ENCODE data around the gene ZNRF1. TPM values are rescaled to one million over a fixed set of nuclear protein-coding genes. Genes with fewer than 3 reads are reported as not detected.
"Not testable (repeated sequence)": the region's sequence is repeated elsewhere in the genome, so short reads cannot be mapped to it uniquely, and the experiment has no call there.

Gene ZNRF1
- total and polyA plus RNA-seq, 10 of the 15 experiments (the other 5 are each of a cell fraction or from before 2014, with no cell fraction given) = 5.8 to 25.9 (median 14.3) TPM

- peaks cover 61% of the 10 kb centered on the region for H3K79me2 ChIP-seq (ENCODE audit: control insufficient read depth, insufficient read depth, low read length)
- H3K4me2 ChIP-seq (ENCODE audit: control insufficient read depth, insufficient read depth) = no peak overlapping the region
Observed at GRCh38 chr16:75014318-75014717, 15.5 kb downstream of the ZNRF1 start.

DNA sequence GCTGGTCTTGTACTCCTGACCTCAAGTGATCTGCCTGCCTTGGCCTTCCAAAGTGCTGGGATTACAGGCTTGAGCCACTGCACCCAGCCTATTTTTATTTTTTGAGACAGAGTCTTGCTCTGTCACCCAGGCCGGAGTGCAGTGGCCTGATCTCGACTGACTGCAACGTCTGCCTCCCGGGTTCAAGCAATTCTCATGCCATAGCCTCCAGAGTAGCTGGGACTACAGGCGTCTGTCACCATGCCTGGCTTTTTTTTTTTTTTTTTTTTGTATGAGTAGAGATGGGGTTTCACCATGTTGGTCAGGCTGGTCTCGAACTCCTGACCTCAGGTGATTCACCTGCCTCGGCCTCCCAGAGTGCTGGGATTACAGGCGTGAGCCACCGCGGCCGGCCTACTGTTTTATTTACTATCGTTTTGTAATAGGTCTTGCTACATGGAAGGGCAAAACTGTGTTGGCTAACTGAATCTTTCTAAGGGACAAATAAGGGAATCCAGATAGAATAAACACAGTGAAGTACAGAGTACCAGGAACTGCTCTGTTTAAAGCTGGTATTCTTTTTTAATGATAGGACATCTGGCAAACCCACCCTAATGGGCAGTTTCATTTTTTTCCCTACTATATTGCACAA lies 17.7 kb downstream of the ZNRF1 start:
- H3K36me3 ChIP-seq (ENCODE audit: control insufficient read depth in 2 of 2, insufficient read depth in 2 of 2, low read length in 1 of 2); DNase-seq (ENCODE audit: low read depth, low spot score); FAIRE-seq; ATAC-seq; intact Hi-C loops (cut with micrococcal nuclease; ENCODE audit: unreplicated experiment); H3K27me3 ChIP-seq (replicated peaks in 1 of 2; ENCODE audit: control insufficient read depth in 2 of 2, insufficient read depth in 2 of 2, low read length in 1 of 2); H3K27ac ChIP-seq (ENCODE audit: control insufficient read depth, insufficient read depth); H4K20me1 ChIP-seq (ENCODE audit: control insufficient read depth, insufficient read depth); H3K9ac ChIP-seq (ENCODE audit: control insufficient read depth, insufficient read depth, low read length); BruUV-seq (replicated peaks); H2AFZ ChIP-seq (ENCODE audit: control insufficient read depth, low read depth, low read length); in situ Hi-C loops (cut with MboI); H3K4me3 ChIP-seq; H3K4me2 ChIP-seq (ENCODE audit: control insufficient read depth, insufficient read depth); H3K9me3 ChIP-seq (replicated peaks; ENCODE audit: control insufficient read depth, insufficient read depth, low read length): not testable (repeated sequence)
- ChIA-PET SMC1A (ENCODE audit: uncharacterized antibody, unreplicated experiment) (interaction anchor here (0.6 to 4.4 kb wide), 7 partner anchors 9 to 407 kb away, joined by 3 to 61 read pairs (median 5); no protein-coding TSS in a partner anchor), CTCF (interaction anchor here (0.5 to 1.5 kb wide), 3 partner anchors 10 to 362 kb away, joined by 3 to 6 read pairs (median 4); no protein-coding TSS in a partner anchor), POLR2A (interaction anchor here (0.6 to 1.5 kb wide), 4 partner anchors 9 to 50 kb away, joined by 3 to 6 read pairs (median 4); no protein-coding TSS in a partner anchor), RAD21 (ENCODE audit: unreplicated experiment) (interaction anchor here (0.8 kb wide), 1 partner anchor 18 kb away, joined by 3 read pairs; the partner anchor contains the start of gene ZNRF1)
- H3K79me2 ChIP-seq (ENCODE audit: control insufficient read depth, insufficient read depth, low read length) = peaks cover 50% of the 10 kb centered on the region
- WGBS (ENCODE audit: insufficient coverage, insufficient replicate concordance, low lambda C conversion rate, missing lambda C conversion rate) = 94% methylated on average over 11 of the region's 12 CpGs
- peaks cover 28% of the 10 kb centered on the region for H3K4me1 ChIP-seq (ENCODE audit: control insufficient read depth, insufficient read depth, low read length)

More at GRCh38 chr16:75014318-75014717, 15.5 kb downstream of the ZNRF1 start:
- whole genome bisulfite sequencing (ENCODE audit: insufficient coverage, insufficient replicate concordance, low lambda C conversion rate, missing lambda C conversion rate) = 98% methylated on average over 2 of the region's 2 CpGs
- no peak for DNase-seq (ENCODE audit: low read depth, low spot score)
- Histone ChIP-seq H2AFZ (ENCODE audit: control insufficient read depth, low read depth, low read length) (no peak overlapping the region), H3K9ac (ENCODE audit: control insufficient read depth, insufficient read depth, low read length) (no peak overlapping the region), H3K27ac (ENCODE audit: control insufficient read depth, insufficient read depth) (no peak overlapping the region), H3K27me3 (replicated peaks in 1 of 2; ENCODE audit: control insufficient read depth in 2 of 2, insufficient read depth in 2 of 2, low read length in 1 of 2) (no peaks in the 10 kb centered on the region), H3K36me3 (ENCODE audit: control insufficient read depth in 2 of 2, insufficient read depth in 2 of 2, low read length in 1 of 2) (no peaks in the 10 kb centered on the region), H3K4me1 (ENCODE audit: control insufficient read depth, insufficient read depth, low read length) (peaks cover 41% of the 10 kb centered on the region), H4K20me1 (ENCODE audit: control insufficient read depth, insufficient read depth) (no peaks in the 10 kb centered on the region), H3K4me3 (no peak overlapping the region), H3K9me3 (replicated peaks; ENCODE audit: control insufficient read depth, insufficient read depth, low read length) (no peaks in the 10 kb centered on the region; the same call in 2 of the 3 replicates)
- POLR2A ChIA-PET = interaction anchor here (0.6 kb wide), 1 partner anchor 19 kb away, joined by 4 read pairs; no protein-coding TSS in a partner anchor
- in situ Hi-C loops (cut with MboI) (no loop called here), intact Hi-C loops (cut with micrococcal nuclease; ENCODE audit: unreplicated experiment) (loop anchor here (5.0 kb wide), 1 partner anchor 63 kb away; no protein-coding TSS in a partner anchor)
- CTCF ChIA-PET = interaction anchor here (1.6 to 5.9 kb wide), 2 partner anchors 9 to 96 kb away, joined by 3 to 38 read pairs; no protein-coding TSS in a partner anchor
- no peak for ATAC-seq
- TF ChIP-seq STAT3 (IDR thresholded peaks at IDR 0.05; ENCODE audit: low read depth, low read length) (no peak), MEF2A (IDR thresholded peaks at IDR 0.05; ENCODE audit: insufficient read depth, low read depth, low read length) (no peak), ZSCAN29 (IDR thresholded peaks at IDR 0.05) (no peak), SP1 (IDR thresholded peaks at IDR 0.05; ENCODE audit: low read depth, low read length) (no peak), IKZF2 (IDR thresholded peaks at IDR 0.05) (no peak)
- no peak for FAIRE-seq
- RAD21 ChIA-PET (ENCODE audit: unreplicated experiment) = interaction anchor here (2.8 to 5.2 kb wide), 2 partner anchors 12 to 97 kb away, joined by 11 to 38 read pairs; no protein-coding TSS in a partner anchor
- BruUV-seq (replicated peaks) = no TSS peak
- SMC1A ChIA-PET (ENCODE audit: uncharacterized antibody, unreplicated experiment) = interaction anchor here (1.0 to 4.2 kb wide), 4 partner anchors 9 to 58 kb away, joined by 3 to 43 read pairs (median 4); no protein-coding TSS in a partner anchor

Data from GM12878 (cell line).